HG02588 (cell line): ENCODE data around the gene AOPEP.
"Not testable (repeated sequence)": the region's sequence is repeated elsewhere in the genome, so short reads cannot be mapped to it uniquely, and the experiment has no call there.

Experiments
- ATAC-seq: cut with Tn5 transposase; IDR thresholded peaks from one replicate; pipeline ENCODE4 v1.9.1; 2021; ENCODE audit warnings: mild to moderate bottlenecking, moderate library complexity; ENCODE audit not compliant: unreplicated experiment

The AOPEP gene

DNA sequence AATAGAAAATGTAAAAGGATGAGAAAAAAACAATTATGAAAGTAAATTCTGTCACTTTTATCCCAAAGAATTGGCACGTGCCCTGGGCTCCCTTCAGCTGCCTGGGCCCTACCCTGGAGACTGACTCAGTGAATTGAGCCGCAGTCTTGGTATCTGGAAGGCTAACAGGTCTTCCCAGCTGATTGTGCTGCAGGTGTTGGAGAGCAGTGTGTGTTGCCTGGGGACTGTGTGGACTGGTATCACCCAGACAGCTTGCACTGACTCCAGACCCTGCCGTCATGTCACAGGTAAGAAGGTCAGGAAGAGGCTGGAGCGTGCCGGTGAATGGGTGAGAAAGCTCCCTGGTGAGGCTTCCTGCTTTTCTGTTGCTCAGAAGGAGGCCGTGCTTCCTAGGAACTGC is 83.3 kb downstream of the AOPEP start:
- ATAC-seq, result no peak

- ATAC-seq, result no peak
Measured at GRCh38 chr9:94811074-94811473, 84.6 kb downstream of the AOPEP start.

GRCh38 chr9:94812343-94812742 is 85.8 kb downstream of the AOPEP start:
- ATAC-seq, result no peak

DNA sequence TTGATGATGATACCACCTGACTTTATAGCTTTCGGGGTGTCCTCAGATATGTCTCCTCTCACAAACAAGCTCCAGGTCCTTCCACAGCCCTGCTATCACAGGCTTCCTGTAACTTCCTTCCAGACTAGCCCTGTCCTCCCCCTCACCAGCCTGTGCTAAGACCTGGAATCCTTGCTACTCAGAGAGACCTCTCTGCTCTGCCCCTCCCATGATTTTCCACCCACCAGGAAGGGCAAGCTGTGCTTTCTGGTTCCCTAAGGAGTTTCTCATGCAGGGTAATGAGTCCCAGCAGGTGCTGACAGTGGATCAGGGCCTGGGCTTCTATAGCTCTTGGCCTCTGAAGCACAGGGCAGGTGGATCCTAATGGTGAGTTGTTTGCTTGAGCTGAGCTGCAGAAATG is 86.9 kb downstream of the AOPEP start:
- ATAC-seq, result no peak

DNA sequence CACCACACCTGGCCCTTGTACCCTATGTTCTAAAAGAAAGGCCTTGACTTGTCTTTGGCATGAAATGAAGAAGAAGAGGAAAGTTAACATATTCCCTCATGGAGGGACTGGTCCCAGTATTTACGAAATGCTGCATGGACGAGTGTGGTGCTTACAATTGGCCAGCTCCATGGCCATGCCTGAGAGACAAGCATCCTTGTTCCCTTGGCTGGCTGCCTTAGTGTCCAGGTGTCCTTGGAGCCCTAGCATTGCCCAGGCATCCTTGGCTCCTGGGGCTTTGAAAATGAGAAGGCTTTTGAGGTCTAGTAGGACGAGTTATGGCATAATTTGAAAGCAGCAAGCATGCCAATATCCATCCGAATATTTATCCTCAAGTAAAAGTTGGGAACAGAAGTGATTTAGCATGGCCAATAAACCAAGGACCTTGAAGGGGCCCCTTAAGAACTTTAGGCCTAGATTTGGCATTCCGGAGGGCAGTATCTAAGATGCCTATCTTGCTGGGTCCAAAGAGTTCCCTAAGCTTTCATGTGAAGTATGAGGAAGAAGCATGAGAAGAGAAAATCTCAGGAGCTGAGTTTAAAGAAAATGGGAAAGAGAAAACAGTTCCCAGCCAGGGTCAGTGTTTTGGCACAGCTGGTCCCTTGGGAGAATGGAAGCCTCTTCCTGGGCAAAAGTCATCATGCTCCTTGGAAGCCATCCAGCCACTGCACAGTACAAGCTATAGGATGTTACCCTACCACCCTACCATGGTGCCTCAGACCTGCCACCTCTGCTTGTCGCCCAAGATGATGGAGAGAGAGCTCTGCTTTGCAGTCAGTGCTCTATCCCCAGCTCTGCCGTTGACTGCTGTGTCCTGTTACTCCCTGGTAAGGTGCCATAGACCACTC is 91.0 kb downstream of the AOPEP start:
- no peak for ATAC-seq

DNA sequence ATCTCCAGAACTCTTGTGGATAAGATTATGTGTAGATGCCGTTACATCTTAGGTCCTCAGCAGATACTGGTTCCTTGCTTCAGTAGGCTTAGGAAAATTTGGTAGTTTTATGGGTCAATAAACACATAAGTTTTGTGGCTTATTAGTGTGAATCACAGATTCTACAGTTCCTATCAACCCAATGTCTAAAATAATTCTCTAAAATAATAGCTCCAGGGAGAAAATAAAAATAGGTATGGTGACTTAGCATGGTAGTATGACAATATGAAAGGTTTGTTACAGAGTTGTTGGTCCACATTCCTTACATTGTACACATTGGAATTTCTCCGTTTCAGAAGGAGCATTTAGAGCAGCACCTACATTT is 91.7 kb downstream of the AOPEP start:
- ATAC-seq, result no peak

DNA sequence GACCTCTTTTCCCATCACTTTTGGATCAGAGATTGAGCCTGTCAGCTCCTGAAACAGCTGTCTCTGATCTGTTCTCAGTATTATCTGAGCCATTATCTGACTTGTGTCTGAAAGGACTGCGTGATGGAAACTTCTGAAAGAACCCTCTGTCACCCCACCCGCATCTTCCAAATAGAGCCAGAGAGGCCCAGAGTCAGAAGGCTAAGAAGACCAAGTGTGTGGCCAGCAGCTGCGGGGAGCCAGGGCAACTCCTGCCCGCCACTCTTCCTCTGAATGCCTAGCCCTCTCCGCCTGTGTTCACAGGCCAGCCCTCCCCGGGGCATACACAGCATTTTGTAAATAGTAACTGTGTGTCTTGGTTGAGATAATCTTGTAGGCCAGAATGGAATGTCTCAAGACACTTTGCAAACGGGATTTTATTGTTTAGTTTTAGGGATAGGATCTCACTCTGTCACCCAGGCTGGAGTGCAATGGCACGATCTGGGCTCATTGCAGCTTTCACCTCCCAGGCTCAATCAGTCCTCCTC is 92.7 kb downstream of the AOPEP start:
- ATAC-seq, result no peak

GRCh38 chr9:94821098-94821887 is 94.8 kb downstream of the AOPEP start:
- ATAC-seq, result no peak

DNA sequence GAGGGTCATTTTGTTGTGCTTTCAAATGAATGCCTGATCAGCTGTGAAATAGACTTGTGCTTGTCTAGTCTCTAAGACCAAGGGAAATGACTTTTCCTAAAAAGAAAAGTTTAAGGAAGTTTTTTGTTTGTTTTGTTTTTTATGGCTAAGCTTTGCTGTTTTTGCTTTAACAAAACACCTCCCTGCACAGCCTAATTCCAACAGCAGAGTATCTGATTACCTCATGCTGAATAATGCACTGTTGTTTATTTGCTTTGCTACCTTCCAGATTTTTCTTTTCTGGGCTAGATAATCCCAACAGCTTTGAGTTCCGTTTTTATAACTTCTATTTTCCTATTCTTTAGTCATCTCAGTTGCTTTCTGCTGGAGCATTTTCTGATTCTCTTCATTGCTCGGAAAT is 95.8 kb downstream of the AOPEP start:
- ATAC-seq, result no peak

GRCh38 chr9:94823710-94824109 is 97.2 kb downstream of the AOPEP start:
- no peak for ATAC-seq

- ATAC-seq, result no peak
Measured at GRCh38 chr9:94824411-94824810, 97.9 kb downstream of the AOPEP start.

- no peak for ATAC-seq
Measured at GRCh38 chr9:94824913-94825610, 98.6 kb downstream of the AOPEP start.

GRCh38 chr9:94825611-94825958 is 99.1 kb downstream of the AOPEP start:
- ATAC-seq, result no peak

- no peak for ATAC-seq
Measured at GRCh38 chr9:94826044-94826443, 99.5 kb downstream of the AOPEP start.

GRCh38 chr9:94826644-94827410 is 100.3 kb downstream of the AOPEP start:
- ATAC-seq, result no peak

DNA sequence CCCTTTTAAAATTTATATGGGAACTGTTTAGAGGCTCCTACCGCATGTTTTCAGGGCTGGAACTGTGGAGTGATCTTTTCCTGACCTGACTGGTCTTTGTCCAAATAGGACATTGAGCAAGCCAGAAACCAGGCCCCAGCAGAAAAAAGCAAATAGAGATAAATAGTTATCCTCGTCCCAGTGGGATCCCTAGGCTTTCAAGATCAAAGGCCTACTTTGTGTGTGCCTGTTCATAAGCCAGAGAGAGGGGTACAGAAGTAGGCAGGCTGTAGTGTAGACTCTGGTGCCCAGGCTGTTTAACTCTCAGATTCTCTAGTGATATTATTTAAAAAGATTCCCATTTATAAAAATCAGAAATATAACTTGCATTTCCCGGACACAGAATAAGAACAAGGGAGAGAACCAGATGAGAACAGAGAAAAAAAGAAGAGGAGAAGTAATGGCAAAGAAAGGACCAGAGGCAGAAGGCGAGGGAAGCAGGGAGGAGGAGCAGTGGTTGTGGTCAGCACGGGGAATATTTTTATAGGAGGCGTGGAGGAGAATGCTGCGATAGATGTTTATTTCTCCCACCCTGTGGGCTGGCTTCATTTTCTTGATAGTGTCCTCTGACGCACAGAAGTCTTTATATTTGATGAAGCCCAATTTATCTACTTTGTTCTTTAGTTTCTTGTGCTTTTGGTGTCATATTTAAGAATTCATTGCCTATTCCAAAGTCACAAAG is 101.2 kb downstream of the AOPEP start:
- no peak for ATAC-seq

DNA sequence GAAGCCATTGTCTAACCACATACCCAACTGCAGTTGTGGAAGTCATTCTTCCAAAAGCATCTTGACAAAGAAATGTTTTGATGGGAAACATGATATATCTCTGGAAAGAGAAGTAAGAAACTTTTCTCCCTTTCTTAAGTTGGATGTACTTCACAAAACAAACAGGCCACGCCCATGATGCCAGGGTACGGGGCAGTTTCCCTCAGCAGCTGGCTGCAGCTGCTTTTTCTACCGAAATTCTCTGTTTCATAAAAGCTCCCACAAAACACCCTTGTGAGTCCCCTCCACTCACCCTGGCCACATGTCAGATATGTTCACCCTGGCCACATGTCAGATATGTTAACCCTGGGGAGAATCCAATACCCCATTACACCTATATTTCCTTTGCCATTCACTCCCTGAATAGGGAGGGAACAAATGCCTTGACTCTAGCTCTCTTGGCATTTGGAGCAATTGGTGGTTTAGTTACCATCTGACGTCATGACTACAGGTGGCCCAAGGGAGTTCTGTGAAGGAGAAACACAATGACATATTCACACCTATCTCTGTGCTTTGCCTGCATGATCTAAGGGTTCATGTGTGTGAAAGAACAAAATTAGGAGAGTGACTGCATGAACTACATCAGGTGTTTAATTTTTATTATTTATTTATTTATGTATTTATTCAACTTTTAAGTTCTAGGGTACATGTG is 103.0 kb downstream of the AOPEP start:
- ATAC-seq, result no peak

- ATAC-seq, result not testable (repeated sequence)
Measured at GRCh38 chr9:94830071-94830604, 103.6 kb downstream of the AOPEP start.

- no peak for ATAC-seq
Measured at GRCh38 chr9:94833802-94834201, 107.3 kb downstream of the AOPEP start.
